Osteocyte (in vitro differentiated cells): Measurements from ENCODE around the gene PLS3. TPM values are rescaled to one million over a fixed set of nuclear protein-coding genes. Genes with fewer than 3 reads are reported as not detected.

ENCODE experiments used
- DNase-seq: peaks from one replicate; pipeline ENCODE4 v3.0.0; 2021; ENCODE audit warnings: mixed read lengths; ENCODE audit not compliant: unreplicated experiment; ENCODE audit errors: extremely low spot score
- H3K27ac Mint-ChIP-seq: one replicate; pipeline ENCODE4 v1.8.0; 2021; ENCODE audit warnings: mild to moderate bottlenecking, mixed read lengths; ENCODE audit not compliant: unreplicated experiment
- H3K27me3 Mint-ChIP-seq: one replicate; pipeline ENCODE4 v1.8.0; 2021; ENCODE audit warnings: mixed read lengths; ENCODE audit not compliant: unreplicated experiment
- H3K36me3 Mint-ChIP-seq: one replicate; pipeline ENCODE4 v1.8.0; 2021; ENCODE audit warnings: mixed read lengths; ENCODE audit not compliant: unreplicated experiment
- H3K4me1 Mint-ChIP-seq: one replicate; pipeline ENCODE4 v1.8.0; 2021; ENCODE audit warnings: mixed read lengths; ENCODE audit not compliant: unreplicated experiment
- H3K4me3 Mint-ChIP-seq: one replicate; pipeline ENCODE4 v1.8.0; 2021; ENCODE audit warnings: mild to moderate bottlenecking, moderate library complexity, mixed read lengths; ENCODE audit not compliant: unreplicated experiment
- H3K9me3 Mint-ChIP-seq: one replicate; pipeline ENCODE4 v1.8.0; 2021; ENCODE audit warnings: mixed read lengths; ENCODE audit not compliant: unreplicated experiment
- total RNA-seq: library from RNA; stranded (reverse); gene quantifications from 2 replicates; pipeline ENCODE4 v1.2.1, GENCODE V29; 2021
- TF ChIP-seq, protein P1 (sequence below): fragments of 200-600 bp; sonication (generic); IDR thresholded peaks from 2 replicates; pipeline ENCODE4 v1.5.0; 2021; ENCODE audit warnings: antibody characterized with exemption, mild to moderate bottlenecking, moderate library complexity

PLS3 gene
- total RNA-seq, 1 donor from 2014 or later: 530 TPM

DNA sequence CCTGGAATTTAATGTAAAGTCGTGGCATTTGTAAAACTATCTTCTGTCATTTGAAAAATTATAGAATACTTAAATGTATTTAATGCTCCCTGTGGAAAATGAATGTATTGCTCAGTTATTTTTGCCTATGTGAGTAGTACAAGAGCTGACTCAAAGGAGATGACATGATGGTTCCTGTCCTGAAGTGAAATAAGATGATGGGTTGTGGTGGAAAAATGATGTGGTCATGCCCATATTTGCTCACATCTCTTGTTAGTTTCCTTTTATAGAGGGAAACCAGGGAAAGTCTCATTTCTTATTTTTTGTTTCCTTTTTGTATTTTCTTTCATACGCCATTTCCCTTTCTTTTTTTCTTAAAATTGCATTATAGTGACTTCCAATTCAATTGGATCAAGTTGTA is 23.7 kb downstream of the PLS3 start:
- H3K27ac Mint-ChIP-seq: peak overlapping the region; percentile 99
- TF ChIP-seq, protein P1, sequence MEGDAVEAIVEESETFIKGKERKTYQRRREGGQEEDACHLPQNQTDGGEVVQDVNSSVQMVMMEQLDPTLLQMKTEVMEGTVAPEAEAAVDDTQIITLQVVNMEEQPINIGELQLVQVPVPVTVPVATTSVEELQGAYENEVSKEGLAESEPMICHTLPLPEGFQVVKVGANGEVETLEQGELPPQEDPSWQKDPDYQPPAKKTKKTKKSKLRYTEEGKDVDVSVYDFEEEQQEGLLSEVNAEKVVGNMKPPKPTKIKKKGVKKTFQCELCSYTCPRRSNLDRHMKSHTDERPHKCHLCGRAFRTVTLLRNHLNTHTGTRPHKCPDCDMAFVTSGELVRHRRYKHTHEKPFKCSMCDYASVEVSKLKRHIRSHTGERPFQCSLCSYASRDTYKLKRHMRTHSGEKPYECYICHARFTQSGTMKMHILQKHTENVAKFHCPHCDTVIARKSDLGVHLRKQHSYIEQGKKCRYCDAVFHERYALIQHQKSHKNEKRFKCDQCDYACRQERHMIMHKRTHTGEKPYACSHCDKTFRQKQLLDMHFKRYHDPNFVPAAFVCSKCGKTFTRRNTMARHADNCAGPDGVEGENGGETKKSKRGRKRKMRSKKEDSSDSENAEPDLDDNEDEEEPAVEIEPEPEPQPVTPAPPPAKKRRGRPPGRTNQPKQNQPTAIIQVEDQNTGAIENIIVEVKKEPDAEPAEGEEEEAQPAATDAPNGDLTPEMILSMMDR: no peak
- DNase-seq: no peak
- peak overlapping the region; percentile 9 for H3K4me3 Mint-ChIP-seq
- H3K9me3 Mint-ChIP-seq: no peaks in the 10 kb centered on the region
- H3K27me3 Mint-ChIP-seq: no peaks in the 10 kb centered on the region
- H3K4me1 Mint-ChIP-seq: peaks cover 84% of the 10 kb centered on the region
- H3K36me3 Mint-ChIP-seq: peaks cover 18% of the 10 kb centered on the region

DNA sequence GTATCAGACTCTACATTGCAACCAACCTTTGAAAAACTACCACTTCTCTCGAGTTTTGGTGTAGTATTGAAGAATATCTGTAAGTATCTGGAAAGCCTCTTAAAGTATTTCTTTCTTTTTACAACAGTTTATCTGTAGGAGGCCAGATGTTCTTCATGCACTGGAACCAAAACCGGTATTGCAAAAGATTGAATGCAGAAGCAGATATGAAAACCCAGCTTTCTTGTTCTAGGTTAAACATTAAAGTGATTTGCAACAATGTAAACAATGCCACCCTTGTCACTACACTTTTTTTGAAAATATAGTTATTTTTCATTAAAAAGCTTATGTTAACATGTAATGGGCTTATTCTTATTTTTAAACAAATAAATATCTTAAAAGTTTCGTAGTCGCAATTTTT is 27.2 kb downstream of the PLS3 start:
- TF ChIP-seq, protein P1: no peak
- Mint-ChIP-seq H3K27ac (no peak overlapping the region), H3K27me3 (no peaks in the 10 kb centered on the region), H3K4me1 (peaks cover 84% of the 10 kb centered on the region), H3K9me3 (no peaks in the 10 kb centered on the region), H3K36me3 (peaks cover 14% of the 10 kb centered on the region), H3K4me3 (no peak overlapping the region)
- DNase-seq: no peak

DNA sequence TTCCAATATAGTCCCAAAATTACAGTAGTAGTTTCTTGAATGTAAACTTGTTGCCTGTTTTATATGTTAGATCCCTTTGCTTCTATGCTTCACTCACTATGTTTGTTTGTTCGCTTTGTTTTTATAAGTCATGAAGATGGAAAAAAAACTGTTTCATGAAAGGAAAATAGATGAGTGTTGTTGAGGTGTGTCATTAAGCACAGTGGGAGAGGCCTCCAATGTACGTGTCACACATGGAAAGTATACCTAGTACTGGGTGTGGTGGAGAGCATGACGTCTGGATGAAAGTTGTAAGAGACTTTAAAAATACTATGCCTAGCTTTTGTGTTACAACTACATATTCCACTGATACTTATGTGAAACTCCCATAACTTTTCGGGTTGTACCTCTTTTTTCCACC is 28.4 kb downstream of the PLS3 start:
- no peak overlapping the region for H3K4me3 Mint-ChIP-seq
- H3K27ac Mint-ChIP-seq: peak overlapping the region; percentile 70
- H3K9me3 Mint-ChIP-seq: no peaks in the 10 kb centered on the region
- TF ChIP-seq, protein P1: no peak
- peaks cover 81% of the 10 kb centered on the region for H3K4me1 Mint-ChIP-seq
- no peaks in the 10 kb centered on the region for H3K27me3 Mint-ChIP-seq
- no peak for DNase-seq
- peaks cover 11% of the 10 kb centered on the region for H3K36me3 Mint-ChIP-seq

DNA sequence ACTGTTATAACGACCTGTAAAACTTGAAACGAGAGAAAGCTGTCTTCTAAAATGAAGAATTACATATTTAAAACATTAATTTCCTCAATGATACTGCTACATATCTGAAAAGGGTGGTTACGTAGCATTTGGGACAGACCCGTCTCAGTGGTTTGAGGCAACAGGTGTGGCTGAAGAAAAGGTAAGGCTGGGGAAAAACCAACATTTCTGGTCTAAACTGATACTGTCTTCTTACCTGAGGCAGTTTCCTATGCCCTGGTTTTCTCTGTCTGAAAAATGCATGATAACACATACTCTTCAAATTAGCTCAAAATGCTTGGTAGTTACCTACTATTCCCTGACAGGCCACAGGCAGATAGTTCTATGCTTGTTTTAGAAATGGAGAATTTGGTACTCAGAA is 30.4 kb downstream of the PLS3 start:
- Mint-ChIP-seq H3K4me3 (no peak overlapping the region), H3K36me3 (peaks cover 21% of the 10 kb centered on the region), H3K27ac (peak overlapping the region; percentile 88), H3K27me3 (no peaks in the 10 kb centered on the region), H3K4me1 (peaks cover 83% of the 10 kb centered on the region), H3K9me3 (no peaks in the 10 kb centered on the region)
- TF ChIP-seq, protein P1: no peak
- no peak for DNase-seq

DNA sequence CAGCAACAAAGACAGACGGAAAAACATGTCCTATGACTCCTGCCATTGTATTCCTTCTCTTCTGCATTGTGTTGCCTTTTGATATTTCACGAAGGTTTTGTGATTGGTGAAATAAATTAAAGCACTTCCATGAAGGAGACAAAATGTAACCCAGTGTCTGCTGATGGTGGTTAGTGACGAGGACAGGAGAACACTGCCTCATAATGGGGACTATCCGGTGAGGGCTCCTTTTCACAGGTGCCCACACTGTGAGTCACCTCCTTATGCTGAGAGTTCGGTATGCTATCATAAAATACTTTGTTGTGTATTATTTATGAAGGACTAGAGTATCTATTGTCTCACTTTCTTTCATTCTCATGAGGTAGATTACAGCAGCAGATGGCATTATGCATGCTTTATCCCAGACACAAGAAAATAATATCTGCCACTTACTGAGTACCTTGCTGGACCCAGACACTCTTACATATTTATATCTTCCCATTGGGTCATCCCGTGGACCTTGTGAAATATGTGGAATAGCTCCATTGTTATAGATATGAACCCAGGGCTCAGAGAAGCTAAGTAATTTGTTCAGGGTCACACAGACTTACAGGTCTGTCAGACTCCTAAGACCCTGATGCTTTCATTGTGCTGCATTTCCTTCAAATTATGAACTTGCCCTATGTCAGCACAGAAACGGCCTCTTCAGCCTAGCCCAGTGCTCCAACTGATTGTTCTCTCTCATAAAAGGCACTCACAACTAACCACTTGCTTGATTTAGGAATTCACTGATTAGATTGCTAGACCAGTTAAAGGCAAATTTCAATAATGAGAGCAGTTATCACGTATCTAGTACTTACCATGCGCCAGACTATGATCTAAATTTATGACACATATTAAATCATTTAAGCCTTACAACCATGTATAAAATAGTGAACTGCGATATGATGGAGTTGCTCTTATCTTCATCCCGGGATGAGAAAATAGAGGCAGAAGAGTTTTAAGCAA is 31.2 kb downstream of the PLS3 start:
- DNase-seq: no peak
- peak overlapping the region; percentile 69 for H3K4me3 Mint-ChIP-seq
- H3K4me1 Mint-ChIP-seq: peaks cover 81% of the 10 kb centered on the region
- peaks cover 23% of the 10 kb centered on the region for H3K36me3 Mint-ChIP-seq
- H3K27me3 Mint-ChIP-seq: no peaks in the 10 kb centered on the region
- H3K9me3 Mint-ChIP-seq: no peaks in the 10 kb centered on the region
- peak overlapping the region; percentile 88 for H3K27ac Mint-ChIP-seq
- TF ChIP-seq, protein P1: no peak
